ENCODE measurements around the gene SMIM26. TPM values are rescaled to one million over a fixed set of nuclear protein-coding genes. Genes with fewer than 3 reads are reported as not detected.

SMIM26 gene
- total RNA-seq, 1 experiment from 2014 or later = 54.6 TPM

DNA sequence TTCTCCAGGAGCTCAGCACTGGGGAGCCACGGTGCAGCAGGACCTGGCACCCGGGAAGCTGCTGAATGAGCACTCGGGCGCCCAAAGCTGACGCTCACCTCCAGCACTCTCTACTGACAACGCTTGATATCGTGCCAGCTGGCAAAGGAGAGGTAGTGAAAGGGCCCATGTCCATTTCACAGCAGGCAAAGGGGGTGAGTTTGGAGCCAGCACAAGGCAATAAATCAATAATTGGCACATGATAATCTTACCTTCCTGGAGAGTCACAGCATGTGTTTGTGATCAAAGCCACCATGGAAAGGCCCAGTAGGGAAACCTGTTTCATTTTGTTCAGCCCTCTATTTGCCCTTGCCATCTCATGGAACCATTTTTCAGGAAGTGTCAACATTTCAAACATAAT is 23.3 kb upstream of the SMIM26 start:
- Histone ChIP-seq H3K4me3 (ENCODE audit: low read depth in 2 of 2, low read length in 2 of 2) (no peak overlapping the region), H3K27me3 (ENCODE audit: control insufficient read depth, insufficient read depth, low read length) (no peaks in the 10 kb centered on the region), H3K27ac (ENCODE audit: low read length) (no peak overlapping the region), H3K36me3 (ENCODE audit: control insufficient read depth, insufficient read depth, low read length) (peaks cover 7% of the 10 kb centered on the region), H3K9me3 (ENCODE audit: control insufficient read depth, insufficient read depth, low read depth, low read length) (no peaks in the 10 kb centered on the region), H3K4me1 (ENCODE audit: control insufficient read depth, insufficient read depth, low read length) (no peaks in the 10 kb centered on the region)
- TF ChIP-seq POLR2AphosphoS5 (IDR thresholded peaks at IDR 0.05; ENCODE audit: low read depth, low read length) = no peak
- no peak for TF ChIP-seq TCF7L2 (IDR thresholded peaks at IDR 0.05; ENCODE audit: low read depth, low read length)
- TF ChIP-seq, protein P1, sequence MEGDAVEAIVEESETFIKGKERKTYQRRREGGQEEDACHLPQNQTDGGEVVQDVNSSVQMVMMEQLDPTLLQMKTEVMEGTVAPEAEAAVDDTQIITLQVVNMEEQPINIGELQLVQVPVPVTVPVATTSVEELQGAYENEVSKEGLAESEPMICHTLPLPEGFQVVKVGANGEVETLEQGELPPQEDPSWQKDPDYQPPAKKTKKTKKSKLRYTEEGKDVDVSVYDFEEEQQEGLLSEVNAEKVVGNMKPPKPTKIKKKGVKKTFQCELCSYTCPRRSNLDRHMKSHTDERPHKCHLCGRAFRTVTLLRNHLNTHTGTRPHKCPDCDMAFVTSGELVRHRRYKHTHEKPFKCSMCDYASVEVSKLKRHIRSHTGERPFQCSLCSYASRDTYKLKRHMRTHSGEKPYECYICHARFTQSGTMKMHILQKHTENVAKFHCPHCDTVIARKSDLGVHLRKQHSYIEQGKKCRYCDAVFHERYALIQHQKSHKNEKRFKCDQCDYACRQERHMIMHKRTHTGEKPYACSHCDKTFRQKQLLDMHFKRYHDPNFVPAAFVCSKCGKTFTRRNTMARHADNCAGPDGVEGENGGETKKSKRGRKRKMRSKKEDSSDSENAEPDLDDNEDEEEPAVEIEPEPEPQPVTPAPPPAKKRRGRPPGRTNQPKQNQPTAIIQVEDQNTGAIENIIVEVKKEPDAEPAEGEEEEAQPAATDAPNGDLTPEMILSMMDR (IDR thresholded peaks at IDR 0.05) = no peak
- TF ChIP-seq, protein P2, sequence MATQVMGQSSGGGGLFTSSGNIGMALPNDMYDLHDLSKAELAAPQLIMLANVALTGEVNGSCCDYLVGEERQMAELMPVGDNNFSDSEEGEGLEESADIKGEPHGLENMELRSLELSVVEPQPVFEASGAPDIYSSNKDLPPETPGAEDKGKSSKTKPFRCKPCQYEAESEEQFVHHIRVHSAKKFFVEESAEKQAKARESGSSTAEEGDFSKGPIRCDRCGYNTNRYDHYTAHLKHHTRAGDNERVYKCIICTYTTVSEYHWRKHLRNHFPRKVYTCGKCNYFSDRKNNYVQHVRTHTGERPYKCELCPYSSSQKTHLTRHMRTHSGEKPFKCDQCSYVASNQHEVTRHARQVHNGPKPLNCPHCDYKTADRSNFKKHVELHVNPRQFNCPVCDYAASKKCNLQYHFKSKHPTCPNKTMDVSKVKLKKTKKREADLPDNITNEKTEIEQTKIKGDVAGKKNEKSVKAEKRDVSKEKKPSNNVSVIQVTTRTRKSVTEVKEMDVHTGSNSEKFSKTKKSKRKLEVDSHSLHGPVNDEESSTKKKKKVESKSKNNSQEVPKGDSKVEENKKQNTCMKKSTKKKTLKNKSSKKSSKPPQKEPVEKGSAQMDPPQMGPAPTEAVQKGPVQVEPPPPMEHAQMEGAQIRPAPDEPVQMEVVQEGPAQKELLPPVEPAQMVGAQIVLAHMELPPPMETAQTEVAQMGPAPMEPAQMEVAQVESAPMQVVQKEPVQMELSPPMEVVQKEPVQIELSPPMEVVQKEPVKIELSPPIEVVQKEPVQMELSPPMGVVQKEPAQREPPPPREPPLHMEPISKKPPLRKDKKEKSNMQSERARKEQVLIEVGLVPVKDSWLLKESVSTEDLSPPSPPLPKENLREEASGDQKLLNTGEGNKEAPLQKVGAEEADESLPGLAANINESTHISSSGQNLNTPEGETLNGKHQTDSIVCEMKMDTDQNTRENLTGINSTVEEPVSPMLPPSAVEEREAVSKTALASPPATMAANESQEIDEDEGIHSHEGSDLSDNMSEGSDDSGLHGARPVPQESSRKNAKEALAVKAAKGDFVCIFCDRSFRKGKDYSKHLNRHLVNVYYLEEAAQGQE (IDR thresholded peaks at IDR 0.05; ENCODE audit: insufficient read depth in 1 of 2, low read depth in 2 of 2, low read length in 1 of 2) = no peak
- TF ChIP-seq SIN3A (IDR thresholded peaks at IDR 0.05; ENCODE audit: borderline replicate concordance, insufficient read depth, low read depth, low read length) = no peak
- ATAC-seq (no peak), DNase-seq (ENCODE audit: low read depth, low spot score) (no peak)
- BruUV-seq (replicated peaks) = no TSS peak
- intact Hi-C loops (cut with micrococcal nuclease; ENCODE audit: unreplicated experiment) = no loop called here
- ChIA-PET POLR2A (no interaction called here), CTCF (no interaction called here)
- in situ Hi-C loops (cut with HindIII; ENCODE audit: low pct_unique_long_range_greater_than_20kb, low sequenced_read_pairs) = no loop called here

DNA sequence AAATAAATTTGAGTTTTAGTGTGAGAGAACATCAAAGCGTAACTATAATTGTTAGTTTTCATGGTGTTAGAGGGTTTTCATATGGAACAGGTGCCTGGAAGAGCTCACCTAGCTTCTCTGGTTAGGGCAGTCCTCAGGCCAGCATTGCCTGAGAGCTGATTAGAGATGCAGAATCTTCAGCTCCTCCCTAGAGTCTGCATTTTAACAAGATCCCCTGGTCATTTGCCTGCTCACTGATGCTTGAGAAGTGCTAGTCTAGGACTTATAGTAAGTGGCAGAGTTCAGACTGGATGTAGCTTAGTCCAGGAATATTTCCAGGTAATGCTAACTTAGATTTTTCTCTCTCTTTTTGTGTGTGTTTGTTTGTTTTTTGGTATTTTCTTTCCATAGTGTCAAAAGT is 21.7 kb upstream of the SMIM26 start:
- TF ChIP-seq, protein P2 (IDR thresholded peaks at IDR 0.05; ENCODE audit: insufficient read depth in 1 of 2, low read depth in 2 of 2, low read length in 1 of 2) = no peak
- TF ChIP-seq, protein P1 (IDR thresholded peaks at IDR 0.05) = no peak
- TF ChIP-seq TCF7L2 (IDR thresholded peaks at IDR 0.05; ENCODE audit: low read depth, low read length) (no peak), SIN3A (IDR thresholded peaks at IDR 0.05; ENCODE audit: borderline replicate concordance, insufficient read depth, low read depth, low read length) (no peak), POLR2AphosphoS5 (IDR thresholded peaks at IDR 0.05; ENCODE audit: low read depth, low read length) (no peak)
- BruUV-seq (replicated peaks) = no TSS peak
- Histone ChIP-seq H3K27me3 (ENCODE audit: control insufficient read depth, insufficient read depth, low read length) (no peaks in the 10 kb centered on the region), H3K4me1 (ENCODE audit: control insufficient read depth, insufficient read depth, low read length) (no peaks in the 10 kb centered on the region), H3K9me3 (ENCODE audit: control insufficient read depth, insufficient read depth, low read depth, low read length) (no peaks in the 10 kb centered on the region), H3K36me3 (ENCODE audit: control insufficient read depth, insufficient read depth, low read length) (peaks cover 12% of the 10 kb centered on the region), H3K4me3 (ENCODE audit: low read depth in 2 of 2, low read length in 2 of 2) (no peak overlapping the region), H3K27ac (ENCODE audit: low read length) (no peak overlapping the region)
- CTCF ChIA-PET = no interaction called here
- no peak for ATAC-seq
- POLR2A ChIA-PET = no interaction called here
- in situ Hi-C loops (cut with HindIII; ENCODE audit: low pct_unique_long_range_greater_than_20kb, low sequenced_read_pairs) (no loop called here), intact Hi-C loops (cut with micrococcal nuclease; ENCODE audit: unreplicated experiment) (no loop called here)
- DNase-seq (ENCODE audit: low read depth, low spot score) = no peak

Data from Panc1 (cell line).